SU-DHL-6 (cell line): Measurements from ENCODE around the gene RBM19.

Experiments
- H2AFZ ChIP-seq: fragments of 200-600 bp; sonication (generic); 2 replicates; pipeline ENCODE4 v1.6.1; 2014; ENCODE audit warnings: low read depth, mild to moderate bottlenecking, moderate library complexity, mixed read lengths, antibody characterized with exemption, low read length; ENCODE audit not compliant: severe bottlenecking
- H3F3A ChIP-seq: fragments of 200-600 bp; shearing (Covaris generic); 2 replicates; pipeline ENCODE4 v1.6.0; 2016; ENCODE audit warnings: antibody characterized with exemption, mild to moderate bottlenecking; ENCODE audit not compliant: insufficient read depth
- H3K27ac ChIP-seq: fragments of 200-600 bp; sonication (generic); 2 replicates; pipeline ENCODE4 v1.5.1; 2016; ENCODE audit warnings: low read depth, mild to moderate bottlenecking, low read length, moderate library complexity, mixed read lengths
- H3K27me3 ChIP-seq: fragments of 200-600 bp; sonication (generic), shearing (Covaris generic); 2 replicates; pipeline ENCODE4 v1.6.0; 2014; ENCODE audit warnings: mild to moderate bottlenecking, low read length
- H3K36me3 ChIP-seq: fragments of 200-600 bp; sonication (generic); 2 replicates; pipeline ENCODE4 v1.6.1; 2014; ENCODE audit warnings: mild to moderate bottlenecking, low read length, mixed read lengths
- H3K4me2 ChIP-seq: fragments of 300-600, 200-600 bp; shearing (Covaris generic), sonication (generic); 2 replicates; pipeline ENCODE4 v1.6.0; 2014; ENCODE audit warnings: low read length, low read depth, mild to moderate bottlenecking; ENCODE audit not compliant: poor library complexity, severe bottlenecking
- H3K4me3 ChIP-seq: fragments of 200-600 bp; sonication (generic); 2 replicates; pipeline ENCODE4 v1.5.1; 2014; ENCODE audit warnings: antibody characterized with exemption, low read length, mild to moderate bottlenecking, mixed read lengths; ENCODE audit not compliant: insufficient read depth, poor library complexity, severe bottlenecking
- H3K79me2 ChIP-seq: fragments of 200-600 bp; sonication (generic); 2 replicates; pipeline ENCODE4 v1.6.1; 2014; ENCODE audit warnings: mild to moderate bottlenecking, low read length, moderate library complexity; ENCODE audit not compliant: insufficient read depth
- H3K9ac ChIP-seq: fragments of 200-600 bp; sonication (generic); 2 replicates; pipeline ENCODE4 v1.7.0; 2014; ENCODE audit warnings: mild to moderate bottlenecking, low read length
- H3K9me2 ChIP-seq: fragments of 200-600 bp; sonication (generic); replicated peaks from 2 replicates; pipeline ENCODE4 v1.6.1; 2014; ENCODE audit warnings: low read length; ENCODE audit not compliant: insufficient read depth
- H3K9me3 ChIP-seq: fragments of 200-600 bp; sonication (generic); 2 replicates; pipeline ENCODE4 v1.6.1; 2014; ENCODE audit warnings: low read length, mixed read lengths; ENCODE audit not compliant: insufficient read depth
- H4K20me1 ChIP-seq: fragments of 200-600 bp; sonication (generic); 2 replicates; pipeline ENCODE4 v1.6.1; 2014; ENCODE audit warnings: low read depth, mild to moderate bottlenecking, antibody characterized with exemption, low read length, moderate library complexity, mixed read lengths
- CTCF ChIP-seq: fragments of 200-600 bp; sonication (generic); IDR thresholded peaks from one replicate; pipeline ENCODE4 v1.5.1; 2017; ENCODE audit warnings: antibody characterized with exemption, mild to moderate bottlenecking, low read length, moderate library complexity; ENCODE audit not compliant: insufficient read depth, poor library complexity, severe bottlenecking
- EZH2phosphoT487 ChIP-seq: fragments of 200-600 bp; sonication (generic), shearing (Covaris generic); conservative IDR thresholded peaks from 2 replicates; pipeline ENCODE4 v1.6.1; 2018; ENCODE audit warnings: mild to moderate bottlenecking, antibody characterized with exemption, low read length, moderate library complexity, mixed read lengths

Gene RBM19

GRCh38 chr12:113835896-113836295, 130.2 kb downstream of the RBM19 start:
- Histone ChIP-seq H3K4me2 (no peak overlapping the region), H3K27me3 (no peaks in the 10 kb centered on the region), H3K9me3 (no peaks in the 10 kb centered on the region), H3K9me2 (no peaks in the 10 kb centered on the region), H3F3A (no peaks in the 10 kb centered on the region), H3K4me3 (no peak overlapping the region), H4K20me1 (no peaks in the 10 kb centered on the region), H3K36me3 (no peaks in the 10 kb centered on the region), H3K27ac (no peak overlapping the region), H3K79me2 (no peaks in the 10 kb centered on the region), H2AFZ (no peak overlapping the region), H3K9ac (no peak overlapping the region)
- no peak for TF ChIP-seq CTCF
- no peak for TF ChIP-seq EZH2phosphoT487

DNA sequence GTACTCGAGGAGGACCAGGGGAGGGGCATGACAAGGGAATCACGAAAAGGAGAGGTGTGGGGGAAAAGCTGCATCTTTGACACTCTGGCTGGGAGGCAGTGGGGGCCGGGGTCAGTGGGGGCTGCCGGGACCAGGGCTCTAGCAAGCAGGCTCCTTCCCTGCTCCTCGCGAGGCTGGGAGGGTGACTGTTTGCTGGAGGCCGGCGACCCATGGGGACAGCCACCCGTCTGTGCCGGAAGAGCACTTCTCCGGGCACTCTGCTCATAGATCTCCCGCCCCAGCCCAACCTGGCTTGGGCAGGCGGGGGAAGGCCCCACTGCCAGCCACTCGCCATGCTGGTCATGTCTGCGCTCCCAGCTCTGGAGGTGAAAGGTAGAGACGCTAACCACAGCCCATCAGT, 130.7 kb downstream of the RBM19 start:
- H3K27me3 ChIP-seq = no peaks in the 10 kb centered on the region

GRCh38 chr12:113833422-113833821, 132.7 kb downstream of the RBM19 start:
- Histone ChIP-seq H3K27me3 (no peaks in the 10 kb centered on the region), H2AFZ (no peak overlapping the region), H3K36me3 (no peaks in the 10 kb centered on the region), H3K79me2 (no peaks in the 10 kb centered on the region), H3K9ac (no peak overlapping the region), H3K4me2 (no peak overlapping the region), H3K4me3 (no peak overlapping the region), H4K20me1 (no peaks in the 10 kb centered on the region), H3K9me2 (no peaks in the 10 kb centered on the region), H3K9me3 (no peaks in the 10 kb centered on the region), H3F3A (no peaks in the 10 kb centered on the region), H3K27ac (no peak overlapping the region)
- TF ChIP-seq CTCF = no peak
- TF ChIP-seq EZH2phosphoT487 = no peak

More for the DNA sequence above, 130.7 kb downstream of the RBM19 start:
- Histone ChIP-seq H3K9ac (no peak overlapping the region), H3K4me3 (no peak overlapping the region), H3K79me2 (no peaks in the 10 kb centered on the region), H2AFZ (no peak overlapping the region), H3K27ac (no peak overlapping the region), H3F3A (no peaks in the 10 kb centered on the region), H3K4me2 (no peak overlapping the region), H3K36me3 (no peaks in the 10 kb centered on the region), H3K9me3 (no peaks in the 10 kb centered on the region), H3K9me2 (no peaks in the 10 kb centered on the region), H4K20me1 (no peaks in the 10 kb centered on the region)
- no peak for TF ChIP-seq CTCF
- TF ChIP-seq EZH2phosphoT487 = no peak
